ENCODE data around the gene DMRT3.

DNA sequence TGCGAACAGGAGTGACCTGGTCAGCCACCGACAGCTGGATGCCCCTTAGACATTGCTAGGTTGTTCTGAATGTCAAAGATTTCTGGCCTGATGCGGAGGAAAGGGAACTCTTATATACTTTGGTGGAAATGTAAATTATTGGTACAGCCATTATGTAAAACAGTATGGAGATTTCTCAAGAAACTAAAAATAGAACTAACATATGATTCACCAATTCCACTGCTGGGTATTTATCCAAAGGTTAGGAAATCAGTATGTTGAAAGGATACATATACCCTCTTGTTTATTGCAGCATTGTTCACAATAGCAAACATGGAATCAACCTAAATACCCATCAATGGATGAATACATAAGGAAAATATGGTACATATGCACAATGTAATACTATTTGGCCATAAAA is 31.8 kb downstream of the DMRT3 start:
- TF ChIP-seq SUZ12 (IDR thresholded peaks at IDR 0.05; ENCODE audit: extremely low read depth, insufficient read depth, insufficient read length): no peak
- no peak for TF ChIP-seq YY1 (IDR thresholded peaks at IDR 0.05; ENCODE audit: insufficient read depth, insufficient read length)
- TF ChIP-seq ZNF274 (IDR thresholded peaks at IDR 0.05; ENCODE audit: low read depth, low read length): no peak
